Measurements from ENCODE around the gene NPR2. TPM values are rescaled to one million over a fixed set of nuclear protein-coding genes. Genes with fewer than 3 reads are reported as not detected.

The NPR2 gene
- total RNA-seq, 1 donor from 2014 or later, result 8.1 TPM

- no peak for DNase-seq (ENCODE audit: low read depth, low spot score)
Observed at GRCh38 chr9:35856206-35856605, 64.8 kb downstream of the NPR2 start.

DNA sequence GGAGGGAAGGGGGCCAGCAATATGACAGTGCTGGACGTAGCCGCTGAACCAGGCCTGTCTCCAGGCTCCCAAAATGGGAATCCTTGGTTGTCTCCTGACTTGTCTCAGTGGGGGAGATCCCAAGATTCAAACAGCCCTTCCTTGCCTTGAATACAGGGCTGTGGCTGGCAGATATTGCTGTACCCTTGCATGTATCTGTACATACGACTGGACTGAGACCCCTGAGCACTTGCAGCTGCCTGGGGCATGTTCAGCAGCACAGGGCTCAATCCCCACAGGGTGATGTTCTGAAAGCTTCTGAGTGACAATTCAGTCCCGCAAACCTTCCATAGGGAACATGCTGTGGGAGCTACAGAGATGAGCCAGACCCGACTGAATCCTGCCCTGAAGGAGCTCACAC is 65.5 kb downstream of the NPR2 start:
- DNase-seq (ENCODE audit: low read depth, low spot score), result no peak

DNA sequence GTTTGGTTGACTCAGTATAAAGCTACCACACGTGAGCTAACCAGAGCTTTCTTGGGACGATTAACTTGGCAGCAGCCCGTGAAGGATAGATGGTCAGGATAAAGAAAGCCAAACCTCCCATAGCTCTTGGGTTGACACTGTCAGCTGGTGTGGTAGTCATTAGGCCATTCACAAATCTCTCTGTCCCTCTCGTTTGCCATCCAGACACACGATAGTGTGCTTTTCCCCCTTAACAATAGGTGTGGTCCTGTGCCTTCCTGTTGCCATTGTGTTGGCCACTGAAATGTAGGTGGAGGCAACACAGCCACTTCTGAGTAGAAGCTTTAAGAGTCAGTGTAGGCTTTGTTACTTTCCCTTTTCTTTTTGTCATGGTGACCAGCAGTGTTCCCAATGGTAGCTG is 67.1 kb downstream of the NPR2 start:
- no peak for DNase-seq (ENCODE audit: low read depth, low spot score)

Other genes with a start within 250 kb of the NPR2 start
- 4.3 and 6.9 TPM in 2 replicates for gene TESK1, start 186.3 kb upstream of the NPR2 start, total RNA-seq
- gene CD72, start 173.2 kb upstream of the NPR2 start, total RNA-seq, result 0.07 TPM in 1 of 2 replicates, not detected in the other
- not detected in 2 replicates for gene SIT1, start 140.7 kb upstream of the NPR2 start, total RNA-seq
- 22,365 and 32,732 TPM in 2 replicates for gene RMRP, start 133.6 kb upstream of the NPR2 start, total RNA-seq
- 10.6 and 11.7 TPM in 2 replicates for gene CCDC107, start 133.3 kb upstream of the NPR2 start, total RNA-seq
- 0.86 and 2.0 TPM in 2 replicates for gene ARHGEF39, start 126.4 kb upstream of the NPR2 start, total RNA-seq
- gene CA9, start 117.7 kb upstream of the NPR2 start, total RNA-seq, result 0.40 TPM in 1 of 2 replicates, not detected in the other
- gene TPM2, start 101.7 kb upstream of the NPR2 start, total RNA-seq, result 119 and 221 TPM in 2 replicates
- 314 and 379 TPM in 2 replicates for gene TLN1, start 59.4 kb upstream of the NPR2 start, total RNA-seq
- 45.2 and 58.0 TPM in 2 replicates for gene CREB3, start 58.9 kb upstream of the NPR2 start, total RNA-seq
- 64.7 and 64.9 TPM in 2 replicates for gene GBA2, start 42.4 kb upstream of the NPR2 start, total RNA-seq
- gene RGP1, start 42.3 kb upstream of the NPR2 start, total RNA-seq, result 11.9 and 13.2 TPM in 2 replicates
- 8.5 and 23.2 TPM in 2 replicates for gene MSMP, start 37.3 kb upstream of the NPR2 start, total RNA-seq
- gene SPAG8, start 20.7 kb downstream of the NPR2 start, total RNA-seq, result 0.20 and 0.25 TPM in 2 replicates
- 23.9 and 24.1 TPM in 2 replicates for gene HINT2, start 23.5 kb downstream of the NPR2 start, total RNA-seq
- gene FAM221B, start 37.1 kb downstream of the NPR2 start, total RNA-seq, result not detected in 2 replicates
- 0.35 and 0.59 TPM in 2 replicates for gene TMEM8B, start 37.6 kb downstream of the NPR2 start, total RNA-seq
- gene OR13J1, start 78.8 kb downstream of the NPR2 start, total RNA-seq, result not detected in 2 replicates
- 2.4 and 5.6 TPM in 2 replicates for gene HRCT1, start 114.6 kb downstream of the NPR2 start, total RNA-seq
- 7.5 and 11.7 TPM in 2 replicates for gene SPAAR, start 117.9 kb downstream of the NPR2 start, total RNA-seq
- gene OR2S2, start 166.6 kb downstream of the NPR2 start, total RNA-seq, result not detected in 2 replicates
- 11.9 and 15.5 TPM in 2 replicates for gene RECK, start 245.3 kb downstream of the NPR2 start, total RNA-seq

Data from pulmonary artery endothelial cell (primary cell).